Measurements from ENCODE around the gene RMDN3. TPM values are rescaled to one million over a fixed set of nuclear protein-coding genes. Genes with fewer than 3 reads are reported as not detected.

RMDN3 gene
- 21.5 to 23.7 TPM (median 23.1 TPM) in 5 replicates for total RNA-seq (2022; extraction: Qiagen RNA extraction; ENCODE audit: low read depth)

GRCh38 chr15:40754883-40755811, at the start of gene RMDN3:
Gene RMDN3, minus strand, starts transcription at chr15:40755254. Its CDS starts 471 bp downstream, at chr15:40754783.

GRCh38 chr15:40769274-40770146, 14.5 kb upstream of the RMDN3 start, which contains the start of gene C15orf62:
Gene C15orf62, plus strand, starts transcription at chr15:40769980. Its CDS starts 516 bp downstream, at chr15:40770496.

GRCh38 chr15:40763801-40764628, 9.0 kb upstream of the RMDN3 start, which contains the start of gene GCHFR:
Gene GCHFR, plus strand, starts transcription at chr15:40764068. Its CDS starts 113 bp downstream, at chr15:40764181.

GRCh38 chr15:40694688-40695468, 60.2 kb downstream of the RMDN3 start, which contains the start of gene RAD51:
Gene RAD51, plus strand, starts transcription at chr15:40695174. Its CDS starts 3,585 bp downstream, at chr15:40698759.

Other genes with a start within 250 kb of the RMDN3 start
- gene CCDC32, start 190.2 kb downstream of the RMDN3 start, total RNA-seq (2022; extraction: Qiagen RNA extraction; ENCODE audit: low read depth): 13.7 to 25.9 TPM (median 16.0 TPM) in 5 replicates
- 13.1 to 16.3 TPM (median 14.8 TPM) in 5 replicates for gene RPUSD2, start 186.0 kb downstream of the RMDN3 start, total RNA-seq (2022; extraction: Qiagen RNA extraction; ENCODE audit: low read depth)
- 4.2 to 8.1 TPM (median 6.9 TPM) in 5 replicates for gene KNL1, start 161.0 kb downstream of the RMDN3 start, total RNA-seq (2022; extraction: Qiagen RNA extraction; ENCODE audit: low read depth)
- gene RAD51, start 60.1 kb downstream of the RMDN3 start, total RNA-seq (2022; extraction: Qiagen RNA extraction; ENCODE audit: low read depth): 17.1 to 23.6 TPM (median 18.8 TPM) in 5 replicates
- gene GCHFR, start 8.8 kb upstream of the RMDN3 start, total RNA-seq (2022; extraction: Qiagen RNA extraction; ENCODE audit: low read depth): 7.1 to 9.0 TPM (median 7.4 TPM) in 5 replicates
- gene C15orf62, start 14.7 kb upstream of the RMDN3 start, total RNA-seq (2022; extraction: Qiagen RNA extraction; ENCODE audit: low read depth): 0.07 to 0.09 TPM in 2 of 5 replicates, not detected in the others
- 15.2 to 18.6 TPM (median 17.4 TPM) in 5 replicates for gene ZFYVE19, start 51.8 kb upstream of the RMDN3 start, total RNA-seq (2022; extraction: Qiagen RNA extraction; ENCODE audit: low read depth)
- gene DNAJC17, start 52.2 kb upstream of the RMDN3 start, total RNA-seq (2022; extraction: Qiagen RNA extraction; ENCODE audit: low read depth): 17.1 to 26.9 TPM (median 24.7 TPM) in 5 replicates
- gene PPP1R14D, start 73.5 kb upstream of the RMDN3 start, total RNA-seq (2022; extraction: Qiagen RNA extraction; ENCODE audit: low read depth): 0.24 to 0.41 TPM in 2 of 5 replicates, not detected in the others
- 0.67 to 1.4 TPM (median 0.78 TPM) in 5 replicates for gene SPINT1, start 88.8 kb upstream of the RMDN3 start, total RNA-seq (2022; extraction: Qiagen RNA extraction; ENCODE audit: low read depth)
- gene RHOV, start 119.0 kb upstream of the RMDN3 start, total RNA-seq (2022; extraction: Qiagen RNA extraction; ENCODE audit: low read depth): 5.5 to 7.3 TPM (median 7.1 TPM) in 5 replicates
- gene VPS18, start 139.2 kb upstream of the RMDN3 start, total RNA-seq (2022; extraction: Qiagen RNA extraction; ENCODE audit: low read depth): 20.3 to 25.2 TPM (median 25.0 TPM) in 5 replicates
- 1.1 to 2.0 TPM (median 1.2 TPM) in 5 replicates for gene DLL4, start 174.1 kb upstream of the RMDN3 start, total RNA-seq (2022; extraction: Qiagen RNA extraction; ENCODE audit: low read depth)
- 4.9 to 10.0 TPM (median 6.1 TPM) in 5 replicates for gene CHAC1, start 198.2 kb upstream of the RMDN3 start, total RNA-seq (2022; extraction: Qiagen RNA extraction; ENCODE audit: low read depth)